Neuronal stem cell (in vitro differentiated cells): ENCODE measurements around the gene FAM107B.

Experiments
- DNase-seq: peaks from one replicate; pipeline ENCODE4 v3.0.0-alpha.2; 2013; ENCODE audit warnings: low spot score
- H2AFZ ChIP-seq: one replicate; pipeline ENCODE4 v1.6.1; 2013; ENCODE audit warnings: mild to moderate bottlenecking, low read length, inconsistent platforms
- H2AK5ac ChIP-seq: 2 replicates; pipeline ENCODE4 v1.6.1; 2013; ENCODE audit warnings: low read depth, mild to moderate bottlenecking, inconsistent platforms, low read length, moderate library complexity, mixed read lengths
- H2BK120ac ChIP-seq: 2 replicates; pipeline ENCODE4 v1.6.1; 2013; ENCODE audit warnings: low read depth, mild to moderate bottlenecking, inconsistent platforms, low read length, moderate library complexity, mixed read lengths
- H2BK12ac ChIP-seq: one replicate; pipeline ENCODE4 v1.6.1; 2013; ENCODE audit warnings: low read length, inconsistent platforms
- H2BK15ac ChIP-seq: 2 replicates; pipeline ENCODE4 v1.6.1; 2013; ENCODE audit warnings: mild to moderate bottlenecking, low read length, inconsistent platforms, mixed read lengths
- H2BK5ac ChIP-seq: one replicate; pipeline ENCODE4 v1.6.1; 2013; ENCODE audit warnings: inconsistent platforms, mild to moderate bottlenecking, low read length, moderate library complexity
- H3K14ac ChIP-seq: one replicate; pipeline ENCODE4 v1.6.1; 2013; ENCODE audit warnings: low read length, inconsistent platforms
- H3K18ac ChIP-seq: 2 replicates; pipeline ENCODE4 v1.6.1; 2013; ENCODE audit warnings: low read length, inconsistent platforms
- H3K23ac ChIP-seq: 2 replicates; pipeline ENCODE4 v1.6.1; 2013; ENCODE audit warnings: low read depth, mild to moderate bottlenecking, mixed read lengths, low read length, inconsistent platforms; ENCODE audit not compliant: poor library complexity
- H3K27ac ChIP-seq: replicated peaks from 3 replicates; pipeline ENCODE4 v1.5.1; 2013; ENCODE audit warnings: low read length, inconsistent platforms
- H3K27me3 ChIP-seq, 3 experiments: 2 replicates each; pipeline ENCODE4 v1.6.1; 2013; ENCODE audit warnings: low read length in 3 of 3, mild to moderate bottlenecking in 2 of 3, inconsistent platforms in 1 of 3, low read depth in 1 of 3, mixed read lengths in 1 of 3, moderate library complexity in 1 of 3; ENCODE audit not compliant: control insufficient read depth in 3 of 3, insufficient read depth in 3 of 3
- H3K36me3 ChIP-seq, 2 donors: replicated peaks in 1 of 2; 2 replicates each; pipeline ENCODE4 v1.6.1; 2013; ENCODE audit warnings: low read length in 2 of 2; ENCODE audit not compliant: control insufficient read depth in 2 of 2, insufficient read depth in 2 of 2
- H3K4ac ChIP-seq: 2 replicates; pipeline ENCODE4 v1.6.1; 2013; ENCODE audit warnings: inconsistent platforms, mild to moderate bottlenecking, low read length, moderate library complexity
- H3K4me1 ChIP-seq, 2 donors: 1 replicate in 1 of 2; 2 replicates in 1 of 2; pipeline ENCODE4 v1.6.1; 2013; ENCODE audit warnings: low read length in 2 of 2, low read depth in 1 of 2; ENCODE audit not compliant: control insufficient read depth in 2 of 2, insufficient read depth in 1 of 2
- H3K4me2 ChIP-seq: one replicate; pipeline ENCODE4 v1.6.1; 2013; ENCODE audit warnings: mild to moderate bottlenecking, low read length, inconsistent platforms; ENCODE audit not compliant: insufficient read depth, poor library complexity, severe bottlenecking
- H3K4me3 ChIP-seq, 2 donors: 2 replicates each; pipeline ENCODE4 v1.5.1; 2013; ENCODE audit warnings: low read length in 2 of 2, mild to moderate bottlenecking in 2 of 2, inconsistent platforms in 1 of 2, moderate library complexity in 1 of 2
- H3K79me1 ChIP-seq: one replicate; pipeline ENCODE4 v1.6.1; 2013; ENCODE audit warnings: low read depth, mild to moderate bottlenecking, inconsistent platforms, low read length, moderate library complexity
- H3K9ac ChIP-seq: one replicate; pipeline ENCODE4 v1.6.1; 2013; ENCODE audit warnings: mild to moderate bottlenecking, low read depth, low read length, inconsistent platforms; ENCODE audit not compliant: poor library complexity
- H3K9me3 ChIP-seq, 2 donors: replicated peaks in 1 of 2; 2 replicates each; pipeline versions ENCODE3 to v1.6.1; 2013; ENCODE audit warnings: low read length in 2 of 2, mild to moderate bottlenecking in 2 of 2, inconsistent platforms in 1 of 2, low read depth in 1 of 2, mixed read lengths in 1 of 2, moderate library complexity in 1 of 2; ENCODE audit not compliant: control insufficient read depth in 2 of 2, insufficient read depth in 1 of 2
- H4K8ac ChIP-seq: one replicate; pipeline ENCODE4 v1.6.1; 2013; ENCODE audit warnings: low read depth, mild to moderate bottlenecking, inconsistent platforms, low read length, moderate library complexity
- H4K91ac ChIP-seq: one replicate; pipeline ENCODE4 v1.6.1; 2013; ENCODE audit warnings: low read length, low read depth, mild to moderate bottlenecking, inconsistent platforms; ENCODE audit not compliant: poor library complexity
- WGBS, 2 donors: extraction: QIAGEN DNeasy Blood & Tissue Kit; methylation state at CpG; one replicate each; pipeline ENCODE4 v1.1.7; 2013; ENCODE audit warnings: missing lambda C conversion rate in 2 of 2, mixed read lengths in 1 of 2; ENCODE audit not compliant: insufficient read length in 2 of 2, insufficient replicate concordance in 1 of 2; ENCODE audit errors: extremely low coverage in 2 of 2; 5-methylcytosine and 5-hydroxymethylcytosine counted together

The FAM107B gene

DNA sequence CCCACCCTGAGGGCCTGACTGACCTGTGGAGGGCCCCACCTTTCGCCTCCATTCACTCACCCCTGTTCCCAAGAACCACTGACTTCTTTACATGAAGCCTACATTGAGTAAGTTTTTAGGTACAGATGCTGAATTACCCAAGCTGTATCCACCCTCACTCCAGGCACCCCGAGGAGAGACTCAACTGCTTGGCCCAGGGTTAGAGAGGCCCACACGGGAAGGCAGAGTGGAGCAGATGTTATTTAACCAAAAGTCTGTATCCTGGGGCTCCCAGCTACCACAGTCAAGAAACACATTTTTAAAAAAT, 230.8 kb downstream of the FAM107B start:
- no peak overlapping the region for H3K9ac ChIP-seq
- H4K91ac ChIP-seq: no peak overlapping the region
- peaks cover 0 to 5% of the 10 kb centered on the region in 2 donors for H3K4me1 ChIP-seq
- H3K14ac ChIP-seq: no peak overlapping the region
- H2BK12ac ChIP-seq: no peak overlapping the region
- no peak overlapping the region for H4K8ac ChIP-seq
- no peak overlapping the region for H3K23ac ChIP-seq
- H3K18ac ChIP-seq: no peak overlapping the region
- H3K4ac ChIP-seq: no peak overlapping the region
- H3K9me3 ChIP-seq: no peaks in the 10 kb centered on the region
- no peak overlapping the region for H2BK5ac ChIP-seq
- H2AK5ac ChIP-seq: no peak overlapping the region
- H2BK15ac ChIP-seq: no peak overlapping the region
- H2AFZ ChIP-seq: no peak overlapping the region
- no CpG with 5 or more reads among the region's 3 CpGs for WGBS, 2 donors
- no peak overlapping the region for H2BK120ac ChIP-seq
- H3K36me3 ChIP-seq: peaks cover 0 to 13% of the 10 kb centered on the region in 2 donors
- no peak overlapping the region for H3K4me2 ChIP-seq
- H3K79me1 ChIP-seq: no peaks in the 10 kb centered on the region
- H3K4me3 ChIP-seq: no peak overlapping the region
- no peak for DNase-seq
- H3K27ac ChIP-seq: no peak overlapping the region
- no peaks in the 10 kb centered on the region for H3K27me3 ChIP-seq

DNA sequence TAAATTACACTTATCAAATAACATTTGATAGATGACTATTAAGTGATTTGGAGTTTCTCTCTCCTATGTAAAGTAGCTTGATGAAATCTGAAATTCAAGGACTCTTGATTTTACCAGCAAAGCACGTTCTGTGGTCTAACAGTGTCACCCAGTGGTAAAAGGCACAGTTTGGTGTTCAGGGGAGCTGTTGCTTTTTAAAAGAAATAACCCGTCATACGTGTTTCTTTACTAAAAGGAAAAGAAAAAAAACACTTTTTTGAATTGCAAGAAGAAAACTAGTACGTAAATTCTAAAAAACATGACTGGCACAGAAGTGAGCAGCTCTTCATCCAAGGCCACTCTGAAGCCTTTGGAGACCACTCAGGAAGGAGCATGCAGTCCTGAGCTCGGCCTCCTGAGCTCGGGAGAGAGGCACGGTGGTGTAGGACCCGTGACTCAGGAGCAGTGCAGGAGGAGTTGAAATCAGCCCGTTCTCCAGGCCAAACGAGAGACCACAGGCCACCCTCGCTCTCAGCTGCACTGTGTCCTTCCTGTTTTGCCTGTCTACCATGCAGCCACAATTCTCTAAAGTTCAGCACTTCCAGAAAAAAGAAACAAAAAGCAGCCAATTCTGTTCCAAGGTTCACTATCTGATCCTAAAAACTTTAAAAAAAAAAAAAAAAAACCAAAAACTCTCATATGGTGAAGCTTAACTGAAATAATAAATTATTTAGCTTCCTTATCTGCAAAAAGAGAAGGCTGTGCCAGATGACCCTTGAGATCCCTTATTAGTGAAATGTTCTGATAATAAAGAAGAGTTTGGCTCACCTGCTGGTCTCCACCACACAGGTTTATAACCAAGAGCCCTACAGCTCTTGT, 231.4 kb downstream of the FAM107B start:
- Histone ChIP-seq H3K27me3 (no peaks in the 10 kb centered on the region), H3K18ac (peak overlapping the region; percentile 31), H2AK5ac (no peak overlapping the region), H2BK15ac (no peak overlapping the region), H3K4me3 (no peak overlapping the region), H3K4ac (no peak overlapping the region), H3K4me1 (peaks cover 0 to 4% of the 10 kb centered on the region in 2 donors), H3K36me3 (peaks cover under 1 to 13% of the 10 kb centered on the region in 2 donors), H2BK5ac (no peak overlapping the region), H2AFZ (no peak overlapping the region), H2BK120ac (no peak overlapping the region), H3K14ac (no peak overlapping the region), H3K23ac (no peak overlapping the region), H3K9ac (no peak overlapping the region), H2BK12ac (no peak overlapping the region), H3K79me1 (no peaks in the 10 kb centered on the region), H3K9me3 (no peaks in the 10 kb centered on the region), H3K4me2 (no peak overlapping the region), H4K8ac (no peak overlapping the region), H3K27ac (no peak overlapping the region), H4K91ac (no peak overlapping the region)
- no peak for DNase-seq
- WGBS, 2 donors: no CpG with 5 or more reads among the region's 11 CpGs

DNA sequence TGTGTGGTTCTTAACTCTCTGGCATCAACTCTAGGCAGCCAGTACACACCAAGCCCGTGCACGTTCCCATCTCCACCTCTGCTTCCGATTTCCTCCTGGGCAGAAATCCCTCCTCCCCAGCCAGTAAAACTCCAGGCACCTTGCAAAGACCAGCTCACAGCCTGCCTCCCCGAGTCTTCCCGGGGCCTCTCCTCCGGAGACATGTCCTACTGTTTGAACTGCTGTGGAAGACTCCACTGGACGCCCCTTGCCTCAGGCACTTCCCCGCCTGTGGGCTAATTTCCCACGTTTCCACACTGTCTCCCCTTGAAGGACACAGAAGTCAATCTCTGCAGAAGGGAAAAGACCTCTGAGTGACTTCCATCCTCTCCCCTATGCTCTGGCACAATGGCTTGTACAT, 233.3 kb downstream of the FAM107B start:
- Histone ChIP-seq H3K36me3 (peaks cover 2 to 17% of the 10 kb centered on the region in 2 donors), H3K4me3 (no peak overlapping the region), H3K4me1 (no peaks in the 10 kb centered on the region), H3K27ac (no peak overlapping the region), H3K27me3 (no peaks in the 10 kb centered on the region), H3K9me3 (no peaks in the 10 kb centered on the region), H3K4ac (no peak overlapping the region), H3K18ac (no peak overlapping the region), H4K91ac (no peak overlapping the region), H2AFZ (no peak overlapping the region), H3K23ac (no peak overlapping the region), H2BK5ac (no peak overlapping the region), H3K9ac (no peak overlapping the region), H2BK120ac (no peak overlapping the region), H2BK12ac (no peak overlapping the region), H2BK15ac (no peak overlapping the region), H4K8ac (no peak overlapping the region), H3K4me2 (no peak overlapping the region), H3K79me1 (peaks cover 2% of the 10 kb centered on the region), H3K14ac (no peak overlapping the region), H2AK5ac (no peak overlapping the region)
- WGBS, 2 donors: no CpG with 5 or more reads among the region's 9 CpGs
- no peak for DNase-seq

DNA sequence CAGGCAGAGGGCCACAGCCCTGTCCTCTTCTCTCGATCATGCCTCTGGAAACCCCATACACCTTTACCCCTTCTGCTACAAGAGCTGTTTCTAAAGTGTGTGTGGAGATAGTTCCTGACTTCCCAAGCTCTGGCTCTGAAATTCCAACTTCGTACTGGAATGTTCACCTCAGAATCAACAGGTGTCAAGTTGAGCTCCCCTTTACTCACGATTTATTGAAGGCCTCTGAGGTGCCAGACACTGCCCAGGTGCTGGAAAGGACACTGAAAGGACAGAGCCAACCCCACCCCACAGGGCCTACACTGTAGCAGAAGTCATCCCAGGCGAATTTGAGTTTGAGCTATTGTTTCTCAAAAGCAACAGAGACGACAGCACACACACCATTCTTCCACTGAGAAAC, 234.1 kb downstream of the FAM107B start:
- Histone ChIP-seq H3K4me1 (no peaks in the 10 kb centered on the region), H3K36me3 (peaks cover 2 to 17% of the 10 kb centered on the region in 2 donors), H2BK5ac (no peak overlapping the region), H3K4me3 (no peak overlapping the region), H4K8ac (no peak overlapping the region), H3K27me3 (no peaks in the 10 kb centered on the region), H3K27ac (no peak overlapping the region), H4K91ac (no peak overlapping the region), H3K23ac (no peak overlapping the region), H3K9ac (no peak overlapping the region), H2AK5ac (no peak overlapping the region), H2BK120ac (no peak overlapping the region), H3K79me1 (peaks cover 2% of the 10 kb centered on the region), H3K18ac (no peak overlapping the region), H3K4ac (no peak overlapping the region), H3K9me3 (no peaks in the 10 kb centered on the region), H3K14ac (no peak overlapping the region), H3K4me2 (no peak overlapping the region), H2BK12ac (no peak overlapping the region), H2AFZ (no peak overlapping the region), H2BK15ac (no peak overlapping the region)
- no peak for DNase-seq
- no CpG with 5 or more reads among the region's 5 CpGs for WGBS, 2 donors
